Keratinocyte (primary cell): ENCODE data around the gene EIF3D.

ENCODE experiments used
- CTCF ChIP-seq, 3 experiments: IDR thresholded peaks in 1 of 3; conservative IDR thresholded peaks in 1 of 3; optimal IDR thresholded peaks in 1 of 3; 2 replicates in 2 of 3; 3 replicates in 1 of 3; pipeline versions ENCODE3 to v1.5.1; 2011; ENCODE audit warnings: low read length in 3 of 3, mild to moderate bottlenecking in 3 of 3, moderate library complexity in 2 of 3, control low read depth in 1 of 3, inconsistent platforms in 1 of 3; ENCODE audit not compliant: insufficient read depth in 2 of 3; ENCODE audit errors: extremely low read depth in 1 of 3
- EZH2 ChIP-seq: IDR thresholded peaks from one replicate; pipeline ENCODE4 v1.6.1; 2012; ENCODE audit warnings: inconsistent platforms, mild to moderate bottlenecking, low read length, moderate library complexity

- no peak for TF ChIP-seq EZH2
- TF ChIP-seq CTCF (optimal IDR thresholded peaks at IDR 0.05 in 1 of 3, IDR thresholded peaks at IDR 0.05 in 1 of 3, conservative IDR thresholded peaks at IDR 0.05 in 1 of 3; ENCODE audit: extremely low read depth in 1 of 3, insufficient read depth in 2 of 3, low read length in 3 of 3) = no peak
Observed at GRCh38 chr22:36481393-36482168, 47.4 kb downstream of the EIF3D start, which contains the start of gene TXN2.
